ENCODE results near the gene MPRIP. TPM values are rescaled to one million over a fixed set of nuclear protein-coding genes. Genes with fewer than 3 reads are reported as not detected.
"Not testable (repeated sequence)": the region's sequence is repeated elsewhere in the genome, so short reads cannot be mapped to it uniquely, and the experiment has no call there.

The MPRIP gene
- total and polyA plus RNA-seq, 4 donors = 87.7 to 186 (median 162) TPM

DNA sequence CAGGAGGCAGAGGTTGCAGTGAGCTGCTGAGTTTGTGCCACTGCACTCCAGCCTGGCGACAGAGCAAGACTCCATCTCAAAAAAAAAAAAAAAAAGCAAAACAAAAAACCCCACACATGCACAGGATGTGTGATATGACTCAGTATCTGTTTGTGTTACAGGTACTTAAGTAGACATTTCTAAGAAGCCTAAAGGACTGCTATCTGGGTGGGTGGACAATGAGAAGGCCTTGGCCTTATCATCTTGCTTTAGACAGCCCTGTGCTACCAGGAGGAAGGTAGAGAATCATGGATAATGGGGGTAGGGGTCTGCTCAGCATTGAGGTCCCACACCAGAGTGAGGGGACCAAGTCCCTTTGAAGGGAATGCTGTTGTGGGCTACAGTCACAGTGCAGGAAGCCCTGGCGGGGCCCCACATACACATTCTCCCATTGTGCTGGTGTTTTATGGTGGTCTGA, 137.1 kb downstream of the MPRIP start:
- no peak overlapping the region for H3K4me3 ChIP-seq (ENCODE audit: low read depth, low read length)
- no peak for DNase-seq (ENCODE audit: low read depth in 4 of 6, low spot score in 6 of 6)
- no peak overlapping the region for H3K27ac ChIP-seq (ENCODE audit: low read depth, low read length)
- H3K9me3 ChIP-seq (ENCODE audit: control insufficient read depth, insufficient read depth, low read length) = no peaks in the 10 kb centered on the region
- no CpG with 5 or more reads among the region's 2 CpGs for WGBS (ENCODE audit: insufficient coverage)
- H3K27me3 ChIP-seq (ENCODE audit: control insufficient read depth, insufficient read depth, low read length) = no peaks in the 10 kb centered on the region
- H3K36me3 ChIP-seq (ENCODE audit: control insufficient read depth, insufficient read depth, low read length) = peaks cover 94% of the 10 kb centered on the region
- peaks cover 12% of the 10 kb centered on the region for H3K4me1 ChIP-seq (ENCODE audit: control insufficient read depth, insufficient read depth, low read length)

DNA sequence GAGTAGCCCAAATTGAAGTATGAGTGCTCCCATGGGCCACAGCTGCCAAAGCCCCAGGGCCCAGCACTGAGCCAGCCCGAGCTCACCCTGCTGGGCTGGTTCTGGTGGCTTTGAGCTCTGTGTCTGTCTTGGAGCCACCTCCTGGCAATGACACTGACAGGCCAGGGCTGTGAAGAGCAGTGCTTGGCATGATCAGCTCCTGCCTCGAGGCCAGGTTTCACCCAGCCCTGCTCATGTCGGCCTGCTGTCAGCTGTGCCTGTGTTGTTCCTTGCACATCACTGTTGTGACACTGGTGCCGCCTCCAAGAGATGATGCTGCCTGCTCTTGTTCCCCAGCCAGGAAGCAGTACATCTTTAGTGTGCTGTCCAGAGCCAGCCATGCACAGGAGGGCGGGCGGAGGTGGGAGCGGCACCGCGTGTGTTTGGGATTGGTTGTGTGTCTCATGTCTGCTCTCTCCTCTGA, 137.9 kb downstream of the MPRIP start:
- peaks cover 94% of the 10 kb centered on the region for H3K36me3 ChIP-seq (ENCODE audit: control insufficient read depth, insufficient read depth, low read length)
- H3K4me3 ChIP-seq (ENCODE audit: low read depth, low read length) = no peak overlapping the region
- no peak overlapping the region for H3K27ac ChIP-seq (ENCODE audit: low read depth, low read length)
- 88% methylated on average over 9 of the region's 9 CpGs for WGBS (ENCODE audit: insufficient coverage)
- H3K27me3 ChIP-seq (ENCODE audit: control insufficient read depth, insufficient read depth, low read length) = no peaks in the 10 kb centered on the region
- no peaks in the 10 kb centered on the region for H3K9me3 ChIP-seq (ENCODE audit: control insufficient read depth, insufficient read depth, low read length)
- peaks cover 12% of the 10 kb centered on the region for H3K4me1 ChIP-seq (ENCODE audit: control insufficient read depth, insufficient read depth, low read length)
- DNase-seq (ENCODE audit: low read depth in 4 of 6, low spot score in 6 of 6) = peak in 1 of 6 donors; percentile 76

GRCh38 chr17:17180741-17181525, 138.7 kb downstream of the MPRIP start:
- H3K27ac ChIP-seq (ENCODE audit: low read depth, low read length) = no peak overlapping the region
- no peaks in the 10 kb centered on the region for H3K27me3 ChIP-seq (ENCODE audit: control insufficient read depth, insufficient read depth, low read length)
- 100% methylated on average over 1 of the region's 13 CpGs for WGBS (ENCODE audit: insufficient coverage)
- peaks cover 90% of the 10 kb centered on the region for H3K36me3 ChIP-seq (ENCODE audit: control insufficient read depth, insufficient read depth, low read length)
- H3K4me3 ChIP-seq (ENCODE audit: low read depth, low read length) = no peak overlapping the region
- no peaks in the 10 kb centered on the region for H3K9me3 ChIP-seq (ENCODE audit: control insufficient read depth, insufficient read depth, low read length)
- peaks cover 12% of the 10 kb centered on the region for H3K4me1 ChIP-seq (ENCODE audit: control insufficient read depth, insufficient read depth, low read length)
- no peak for DNase-seq (ENCODE audit: low read depth in 4 of 6, low spot score in 6 of 6)

DNA sequence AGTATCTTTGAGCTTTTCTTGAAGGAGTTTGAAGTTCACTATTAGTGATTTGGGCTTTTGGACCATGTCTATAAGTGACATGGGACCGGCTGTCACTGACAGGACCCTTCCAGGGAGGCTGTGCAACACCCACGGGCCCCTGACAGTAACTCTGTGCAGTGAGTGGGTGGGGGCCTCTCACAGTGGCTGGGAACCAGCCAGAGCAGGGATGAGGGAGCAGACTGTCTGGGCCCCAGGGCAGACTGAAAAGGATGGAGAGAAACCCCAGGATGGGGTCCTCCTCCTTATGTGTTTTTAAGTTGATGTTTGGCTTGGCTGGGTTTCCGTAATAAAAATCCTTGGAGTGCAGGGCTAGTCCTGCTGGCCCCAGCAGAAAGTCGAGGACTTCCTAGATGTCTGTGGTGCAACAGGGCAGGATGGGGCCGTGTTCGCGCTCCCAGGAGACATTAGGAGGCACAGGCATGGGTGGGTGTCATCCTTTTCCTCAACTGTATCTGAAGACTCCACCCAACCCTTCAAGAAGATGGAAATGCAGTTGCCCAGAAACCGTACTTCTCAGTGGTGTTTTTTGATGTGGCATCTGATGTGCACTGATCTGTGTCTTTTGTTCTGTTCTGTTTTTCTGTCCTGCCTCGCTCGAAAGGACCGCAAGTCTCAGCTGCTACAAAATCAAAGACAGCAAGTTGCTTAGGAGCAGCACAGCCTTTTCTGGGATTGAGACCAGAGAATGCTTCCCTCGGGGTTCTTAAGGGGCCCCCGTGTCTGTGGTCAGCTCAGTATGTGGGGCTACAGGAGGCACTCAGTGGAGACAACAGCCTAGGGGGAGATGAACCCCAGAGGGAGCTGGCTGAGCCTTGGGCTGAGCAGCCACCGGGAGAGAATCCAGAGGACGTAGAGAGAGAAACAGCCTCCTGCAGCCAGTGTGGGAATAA, 139.7 kb downstream of the MPRIP start:
- H3K27me3 ChIP-seq (ENCODE audit: control insufficient read depth, insufficient read depth, low read length) = no peaks in the 10 kb centered on the region
- DNase-seq (ENCODE audit: low read depth in 4 of 6, low spot score in 6 of 6) = peak in 1 of 6 donors; percentile 40
- H3K4me1 ChIP-seq (ENCODE audit: control insufficient read depth, insufficient read depth, low read length) = peaks cover 16% of the 10 kb centered on the region
- no peak overlapping the region for H3K4me3 ChIP-seq (ENCODE audit: low read depth, low read length)
- peaks cover 85% of the 10 kb centered on the region for H3K36me3 ChIP-seq (ENCODE audit: control insufficient read depth, insufficient read depth, low read length)
- H3K9me3 ChIP-seq (ENCODE audit: control insufficient read depth, insufficient read depth, low read length) = no peaks in the 10 kb centered on the region
- WGBS (ENCODE audit: insufficient coverage) = 85% methylated on average over 12 of the region's 15 CpGs
- no peak overlapping the region for H3K27ac ChIP-seq (ENCODE audit: low read depth, low read length)

- Histone ChIP-seq H3K36me3 (ENCODE audit: control insufficient read depth, insufficient read depth, low read length) (peaks cover 85% of the 10 kb centered on the region), H3K9me3 (ENCODE audit: control insufficient read depth, insufficient read depth, low read length) (no peaks in the 10 kb centered on the region), H3K4me3 (ENCODE audit: low read depth, low read length) (no peak overlapping the region), H3K27ac (ENCODE audit: low read depth, low read length) (no peak overlapping the region), H3K27me3 (ENCODE audit: control insufficient read depth, insufficient read depth, low read length) (no peaks in the 10 kb centered on the region), H3K4me1 (ENCODE audit: control insufficient read depth, insufficient read depth, low read length) (peaks cover 24% of the 10 kb centered on the region)
- 100% methylated on average over 6 of the region's 6 CpGs for WGBS (ENCODE audit: insufficient coverage)
- no peak for DNase-seq (ENCODE audit: low read depth in 4 of 6, low spot score in 6 of 6)
These were observed 140.4 kb downstream of the MPRIP start for GRCh38 chr17:17182598-17183136.

DNA sequence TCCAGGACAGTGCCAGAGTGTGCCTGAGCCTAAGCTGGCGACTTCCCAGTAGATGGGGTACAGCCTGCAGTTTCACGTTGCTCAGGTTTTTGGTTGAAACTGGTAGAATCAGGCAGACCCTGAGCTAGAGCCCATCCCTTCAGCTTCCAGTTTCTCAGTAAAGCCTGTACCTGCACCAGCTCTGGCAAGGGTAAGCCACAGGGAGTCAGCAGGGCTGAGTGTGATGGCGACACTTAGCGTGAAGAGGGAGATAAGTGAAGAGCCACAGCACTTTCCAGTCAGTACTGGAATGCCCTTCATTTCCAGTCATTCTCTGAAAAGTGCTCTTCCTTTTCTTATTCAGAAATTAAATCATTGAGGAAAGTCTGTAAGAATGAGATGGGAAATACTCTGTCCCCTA, 141.5 kb downstream of the MPRIP start:
- H3K4me1 ChIP-seq (ENCODE audit: control insufficient read depth, insufficient read depth, low read length) = peaks cover 24% of the 10 kb centered on the region
- no peaks in the 10 kb centered on the region for H3K27me3 ChIP-seq (ENCODE audit: control insufficient read depth, insufficient read depth, low read length)
- H3K9me3 ChIP-seq (ENCODE audit: control insufficient read depth, insufficient read depth, low read length) = no peaks in the 10 kb centered on the region
- peaks cover 84% of the 10 kb centered on the region for H3K36me3 ChIP-seq (ENCODE audit: control insufficient read depth, insufficient read depth, low read length)
- H3K27ac ChIP-seq (ENCODE audit: low read depth, low read length) = no peak overlapping the region
- H3K4me3 ChIP-seq (ENCODE audit: low read depth, low read length) = no peak overlapping the region
- DNase-seq (ENCODE audit: low read depth in 4 of 6, low spot score in 6 of 6) = no peak
- 94% methylated on average over 2 of the region's 4 CpGs for whole genome bisulfite sequencing (ENCODE audit: insufficient coverage)

DNA sequence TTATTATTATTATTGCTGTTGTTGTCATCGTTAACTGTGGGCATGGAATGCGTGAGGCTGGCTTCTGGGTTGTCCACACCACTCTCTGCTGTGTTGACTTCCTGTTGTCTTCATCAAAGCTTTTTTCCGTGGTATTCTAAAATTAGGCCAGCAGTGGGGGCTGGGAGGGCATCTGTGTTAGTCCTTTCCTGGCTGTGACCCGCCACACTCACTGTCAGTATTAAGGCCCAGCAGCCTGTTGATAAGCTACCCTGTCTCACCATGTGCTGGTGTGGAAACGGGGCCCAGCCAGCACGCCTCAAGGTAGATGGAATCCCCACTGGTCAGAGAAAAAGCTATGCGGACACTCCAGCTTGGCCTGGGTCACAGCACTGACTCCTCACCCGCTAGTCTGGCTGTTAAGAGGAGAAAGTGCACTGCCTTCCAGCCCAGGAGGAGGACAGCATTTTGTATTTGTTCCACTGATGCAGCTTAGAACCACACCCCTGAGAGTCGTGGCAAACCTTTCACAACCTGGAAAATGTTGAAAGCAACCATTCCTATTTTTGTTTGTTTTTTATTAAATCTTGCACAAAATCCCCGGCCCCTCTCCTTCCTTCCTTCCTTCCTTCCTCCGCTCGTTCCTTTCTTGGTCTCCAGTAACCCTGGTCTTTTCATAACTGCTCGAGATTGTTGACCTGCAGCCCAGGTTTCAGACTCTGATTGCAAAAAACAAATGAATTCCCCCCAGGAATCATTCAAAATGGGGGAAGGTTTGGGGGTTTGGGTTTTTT, 142.9 kb downstream of the MPRIP start:
- DNase-seq (ENCODE audit: low read depth in 4 of 6, low spot score in 6 of 6); H3K27me3 ChIP-seq (ENCODE audit: control insufficient read depth, insufficient read depth, low read length); H3K4me3 ChIP-seq (ENCODE audit: low read depth, low read length); H3K27ac ChIP-seq (ENCODE audit: low read depth, low read length); H3K9me3 ChIP-seq (ENCODE audit: control insufficient read depth, insufficient read depth, low read length): not testable (repeated sequence)
- peaks cover 21% of the 10 kb centered on the region for H3K4me1 ChIP-seq (ENCODE audit: control insufficient read depth, insufficient read depth, low read length)
- H3K36me3 ChIP-seq (ENCODE audit: control insufficient read depth, insufficient read depth, low read length) = peaks cover 73% of the 10 kb centered on the region
- WGBS (ENCODE audit: insufficient coverage) = 71% methylated on average over 7 of the region's 13 CpGs

- no peak overlapping the region for H3K4me3 ChIP-seq (ENCODE audit: low read depth, low read length)
- DNase-seq (ENCODE audit: low read depth in 4 of 6, low spot score in 6 of 6) = no peak
- H3K36me3 ChIP-seq (ENCODE audit: control insufficient read depth, insufficient read depth, low read length) = peaks cover 64% of the 10 kb centered on the region
- no peaks in the 10 kb centered on the region for H3K9me3 ChIP-seq (ENCODE audit: control insufficient read depth, insufficient read depth, low read length)
- H3K27me3 ChIP-seq (ENCODE audit: control insufficient read depth, insufficient read depth, low read length) = no peaks in the 10 kb centered on the region
- H3K27ac ChIP-seq (ENCODE audit: low read depth, low read length) = no peak overlapping the region
- H3K4me1 ChIP-seq (ENCODE audit: control insufficient read depth, insufficient read depth, low read length) = peaks cover 16% of the 10 kb centered on the region
- WGBS (ENCODE audit: insufficient coverage) = 63% methylated on average over 3 of the region's 3 CpGs
These were observed 143.8 kb downstream of the MPRIP start for GRCh38 chr17:17186051-17186450.
